Measurements from ENCODE around the gene ZBTB25. TPM values are rescaled to one million over a fixed set of nuclear protein-coding genes. Genes with fewer than 3 reads are reported as not detected.
A peak's percentile ranks its signal among the peaks of the same experiment; 100 is the strongest.

ZBTB25 gene
- total RNA-seq, 2 experiments from 2014 or later: 22.6 to 23.5 TPM

DNA sequence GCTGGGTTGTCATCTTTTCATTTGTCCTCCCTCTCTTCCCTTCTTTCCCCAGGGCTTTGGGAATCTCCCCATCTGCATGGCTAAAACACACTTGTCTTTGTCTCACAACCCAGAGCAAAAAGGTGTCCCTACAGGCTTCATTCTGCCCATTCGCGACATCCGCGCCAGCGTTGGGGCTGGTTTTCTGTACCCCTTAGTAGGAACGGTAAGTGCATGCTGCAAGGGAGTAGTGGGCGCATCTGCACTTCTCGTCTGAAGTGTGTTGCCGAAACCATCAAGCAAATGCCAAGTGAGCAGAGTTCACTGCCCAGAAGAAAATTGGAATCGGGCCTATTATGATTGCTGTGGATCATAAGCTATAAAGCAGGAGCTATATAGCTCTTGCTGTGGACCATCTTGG lies 49.0 kb downstream of the ZBTB25 start:
- Mint-ChIP-seq H3K4me1 (ENCODE audit: low read depth) (peaks cover 13% of the 10 kb centered on the region), H3K27ac (no peak overlapping the region), H3K4me3 (no peak overlapping the region), H3K27me3 (ENCODE audit: low read depth) (no peaks in the 10 kb centered on the region), H3K36me3 (ENCODE audit: low read depth) (peaks cover 50% of the 10 kb centered on the region), H3K9me3 (no peaks in the 10 kb centered on the region)
- CTCF ChIA-PET: interaction anchor here (1.4 kb wide), 1 partner anchor 25 kb away, joined by 6 read pairs; no protein-coding TSS in a partner anchor
- intact Hi-C loops (cut with micrococcal nuclease): no loop called here
- no peak for DNase-seq

DNA sequence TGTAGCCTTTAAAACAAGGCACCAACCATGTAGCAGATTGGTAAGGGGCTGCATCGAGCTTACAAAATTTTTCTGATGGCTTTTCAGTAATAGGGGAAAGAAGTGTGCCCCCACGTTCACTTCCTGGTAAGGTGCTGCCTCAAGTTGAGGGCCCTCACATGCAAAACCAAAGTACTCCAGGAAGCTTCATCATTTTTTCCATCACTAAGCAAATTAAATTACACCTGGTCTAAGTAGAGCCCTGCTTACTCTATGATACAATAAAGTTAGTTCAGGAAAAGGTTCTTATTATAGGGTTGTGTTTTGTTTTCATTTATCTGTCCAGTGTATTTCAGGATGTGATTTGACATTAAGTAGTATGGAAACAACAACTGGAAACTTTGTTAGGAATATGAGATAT lies 53.4 kb downstream of the ZBTB25 start:
- H3K4me3 Mint-ChIP-seq: no peak overlapping the region
- DNase-seq: peak; percentile 33
- intact Hi-C loops (cut with micrococcal nuclease): no loop called here
- no peaks in the 10 kb centered on the region for H3K9me3 Mint-ChIP-seq
- H3K36me3 Mint-ChIP-seq (ENCODE audit: low read depth): peaks cover 40% of the 10 kb centered on the region
- H3K4me1 Mint-ChIP-seq (ENCODE audit: low read depth): peaks cover 23% of the 10 kb centered on the region
- H3K27me3 Mint-ChIP-seq (ENCODE audit: low read depth): no peaks in the 10 kb centered on the region
- peak overlapping the region; percentile 71 for H3K27ac Mint-ChIP-seq
- CTCF ChIA-PET: interaction anchor here (0.6 to 0.7 kb wide), 3 partner anchors 15 to 22 kb away, joined by 3 to 4 read pairs (median 3); no protein-coding TSS in a partner anchor

DNA sequence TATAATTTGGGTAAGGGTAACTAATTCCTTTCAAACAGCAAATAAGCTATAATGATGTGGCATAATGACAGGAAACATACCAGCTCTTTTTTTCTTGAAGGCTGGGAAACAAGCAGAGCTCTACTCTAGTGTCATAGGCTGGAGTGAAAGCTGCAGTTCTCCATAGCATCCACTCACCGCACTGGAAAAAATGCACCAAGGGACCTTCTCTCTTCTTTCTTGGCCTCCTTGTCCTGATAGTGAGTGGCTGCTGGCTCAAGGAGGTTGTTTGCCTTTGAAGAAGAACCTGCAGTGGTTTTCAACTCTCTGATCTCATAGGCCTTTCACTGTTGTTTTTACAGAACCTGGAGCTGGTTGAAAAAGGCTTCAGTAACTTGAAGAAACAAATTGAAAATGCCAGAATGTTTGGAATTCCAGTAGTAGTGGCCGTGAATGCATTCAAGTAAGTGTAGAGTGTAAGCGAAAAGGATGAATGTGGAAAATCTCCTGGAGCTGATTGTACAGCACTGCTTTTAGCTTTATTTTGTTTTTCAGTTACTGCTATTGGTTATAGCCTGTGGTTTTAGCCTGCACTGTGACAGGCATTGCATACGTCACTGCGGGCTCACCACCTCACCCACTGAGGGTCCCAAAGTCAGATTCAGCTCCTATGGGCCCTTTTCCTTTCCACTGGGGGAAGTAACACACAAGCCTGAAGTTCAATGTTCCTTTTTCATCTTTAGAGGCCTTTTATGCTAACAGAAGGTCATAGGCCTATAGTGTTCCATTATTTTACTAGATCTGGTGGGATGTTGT lies 55.6 kb downstream of the ZBTB25 start:
- Mint-ChIP-seq H3K9me3 (no peaks in the 10 kb centered on the region), H3K27ac (peak overlapping the region; percentile 44), H3K4me1 (ENCODE audit: low read depth) (peaks cover 38% of the 10 kb centered on the region), H3K27me3 (ENCODE audit: low read depth) (no peaks in the 10 kb centered on the region), H3K4me3 (no peak overlapping the region), H3K36me3 (ENCODE audit: low read depth) (peaks cover 43% of the 10 kb centered on the region)
- no peak for DNase-seq
- intact Hi-C loops (cut with micrococcal nuclease): loop anchor here (5.0 kb wide), 1 partner anchor 64 kb away; no protein-coding TSS in a partner anchor
- CTCF ChIA-PET: interaction anchor here (0.9 to 1.3 kb wide), 4 partner anchors 18 to 189 kb away, joined by 3 to 6 read pairs (median 4); no protein-coding TSS in a partner anchor

DNA sequence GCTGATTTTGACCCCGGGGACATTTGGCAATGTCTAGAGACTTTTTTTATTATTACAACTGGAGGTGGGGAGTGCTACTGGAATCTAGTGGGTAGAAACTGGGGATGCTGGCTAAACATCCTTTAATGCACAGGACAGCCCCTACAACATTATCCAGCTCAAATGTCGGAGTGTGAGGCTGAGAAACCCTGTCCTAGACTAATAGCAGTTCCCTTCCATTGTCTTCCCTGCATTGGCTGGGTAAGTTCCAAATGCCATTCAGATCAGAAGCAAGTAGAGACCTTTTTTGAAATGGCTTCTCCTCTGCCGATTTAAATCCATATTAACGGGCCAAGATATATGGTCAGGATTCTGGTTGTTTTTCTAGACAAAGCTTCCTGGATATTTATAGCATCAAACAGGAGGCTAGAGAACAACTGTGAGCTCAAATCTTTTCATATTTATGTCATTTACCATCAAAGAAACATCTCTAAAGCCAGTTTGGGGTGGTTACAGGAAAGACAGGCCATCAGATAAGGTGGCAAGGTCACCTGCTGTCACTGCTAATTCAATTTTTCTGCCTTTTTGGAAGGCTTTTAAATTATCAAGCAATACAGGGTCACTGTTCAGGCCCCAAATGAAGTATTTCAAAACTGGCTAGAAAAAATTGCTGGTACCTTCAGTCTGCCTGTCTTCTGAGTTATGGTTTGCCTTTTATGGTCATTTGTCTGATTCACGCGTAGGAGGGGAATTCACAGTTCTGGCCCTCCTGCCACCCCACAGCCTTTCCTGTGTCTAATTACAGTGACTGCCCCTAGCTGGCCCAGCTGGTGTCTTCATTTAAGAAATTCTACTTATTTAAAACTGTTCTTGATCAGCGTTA lies 58.4 kb downstream of the ZBTB25 start:
- Mint-ChIP-seq H3K9me3 (no peaks in the 10 kb centered on the region), H3K36me3 (ENCODE audit: low read depth) (peaks cover 50% of the 10 kb centered on the region), H3K4me1 (ENCODE audit: low read depth) (peaks cover 32% of the 10 kb centered on the region), H3K27me3 (ENCODE audit: low read depth) (no peaks in the 10 kb centered on the region), H3K4me3 (no peak overlapping the region), H3K27ac (peak overlapping the region; percentile 75)
- DNase-seq: peak; percentile 55
- CTCF ChIA-PET: interaction anchor here (1.0 to 2.7 kb wide), 4 partner anchors 15 to 192 kb away, joined by 3 to 16 read pairs (median 3); no protein-coding TSS in a partner anchor
- intact Hi-C loops (cut with micrococcal nuclease): loop anchor here (1.0 to 5.0 kb wide), 2 partner anchors 20 to 67 kb away; partner anchors contain the start of gene AKAP5

DNA sequence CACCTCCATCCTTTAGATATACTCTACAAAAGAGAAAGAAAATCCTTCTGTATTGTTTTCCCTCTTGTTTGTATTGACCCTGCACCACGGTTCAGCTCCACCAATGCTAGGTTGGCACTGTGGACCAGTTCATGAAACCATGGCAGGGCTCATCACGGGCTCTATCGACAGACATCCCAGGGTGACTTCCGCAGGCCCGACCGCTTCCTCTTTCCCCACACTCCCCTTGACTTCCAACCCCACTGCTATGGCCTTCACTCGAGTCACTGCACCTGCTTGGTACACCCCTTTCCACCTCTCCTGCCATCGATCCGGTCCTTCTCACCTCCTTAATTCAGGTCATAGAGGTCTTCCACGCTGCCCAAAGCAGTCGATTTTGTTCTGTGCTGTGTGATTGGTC lies 59.5 kb downstream of the ZBTB25 start:
- H3K27ac Mint-ChIP-seq: no peak overlapping the region
- intact Hi-C loops (cut with micrococcal nuclease): no loop called here
- H3K27me3 Mint-ChIP-seq (ENCODE audit: low read depth): no peaks in the 10 kb centered on the region
- H3K4me1 Mint-ChIP-seq (ENCODE audit: low read depth): peaks cover 22% of the 10 kb centered on the region
- H3K9me3 Mint-ChIP-seq: no peaks in the 10 kb centered on the region
- CTCF ChIA-PET: interaction anchor here (1.8 to 2.7 kb wide), 2 partner anchors 14 to 21 kb away, joined by 4 to 16 read pairs; no protein-coding TSS in a partner anchor
- H3K36me3 Mint-ChIP-seq (ENCODE audit: low read depth): peaks cover 45% of the 10 kb centered on the region
- H3K4me3 Mint-ChIP-seq: no peak overlapping the region
- no peak for DNase-seq

DNA sequence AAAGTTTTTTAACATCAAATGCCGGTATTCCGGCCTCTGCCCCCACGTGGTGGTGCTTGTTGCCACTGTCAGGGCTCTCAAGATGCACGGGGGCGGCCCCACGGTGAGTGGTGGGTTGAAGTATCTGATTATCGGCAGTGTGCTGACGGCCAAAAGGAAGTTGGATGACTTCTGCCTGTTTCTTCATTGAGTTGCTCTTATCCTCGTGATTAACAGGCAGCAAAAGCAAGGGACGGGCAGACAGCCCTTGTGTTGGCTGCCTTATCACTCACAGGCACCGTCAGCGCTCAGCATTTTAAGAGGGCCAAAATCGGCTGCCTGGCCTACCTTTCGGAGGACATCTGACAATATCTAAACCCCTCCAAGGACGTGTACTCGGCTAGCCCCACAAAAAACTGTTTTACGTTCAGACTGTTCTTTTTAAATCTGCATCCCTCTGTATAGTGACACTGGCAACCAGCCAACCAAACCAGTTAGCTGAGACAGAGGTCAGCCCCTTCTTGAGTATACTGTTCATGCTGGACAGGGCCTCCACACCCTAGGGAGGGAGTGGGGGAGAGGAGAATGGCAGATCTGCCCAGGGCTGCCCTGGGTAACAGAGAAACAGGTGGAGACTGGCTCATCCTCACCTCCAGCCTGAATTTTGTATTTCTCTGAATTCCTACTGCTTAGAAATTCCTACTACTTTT lies 61.2 kb downstream of the ZBTB25 start:
- peaks cover 55% of the 10 kb centered on the region for H3K36me3 Mint-ChIP-seq (ENCODE audit: low read depth)
- no peaks in the 10 kb centered on the region for H3K27me3 Mint-ChIP-seq (ENCODE audit: low read depth)
- DNase-seq: no peak
- no peaks in the 10 kb centered on the region for H3K9me3 Mint-ChIP-seq
- no peak overlapping the region for H3K4me3 Mint-ChIP-seq
- peaks cover 25% of the 10 kb centered on the region for H3K4me1 Mint-ChIP-seq (ENCODE audit: low read depth)
- no peak overlapping the region for H3K27ac Mint-ChIP-seq
- intact Hi-C loops (cut with micrococcal nuclease): no loop called here
- CTCF ChIA-PET: interaction anchor here (1.2 kb wide), 1 partner anchor 14 kb away, joined by 4 read pairs; no protein-coding TSS in a partner anchor

DNA sequence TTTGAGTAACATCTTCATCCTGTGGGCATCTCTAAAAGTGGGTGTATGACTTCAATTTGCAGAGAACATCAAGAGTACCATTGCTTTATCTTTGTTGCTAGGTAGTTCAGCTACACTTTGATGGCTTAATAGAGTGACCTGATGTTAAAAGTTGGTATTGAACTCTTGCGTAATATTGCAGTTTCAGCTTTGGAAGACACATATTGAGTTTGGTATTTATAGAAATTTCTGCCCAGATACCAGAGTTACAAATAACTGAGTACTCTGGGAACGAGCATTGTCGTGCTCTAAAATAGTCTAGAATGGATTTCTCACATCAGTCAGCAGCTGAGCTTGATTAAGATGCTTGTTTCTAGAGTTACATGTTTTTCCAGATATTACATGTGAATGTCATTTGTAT lies 63.1 kb downstream of the ZBTB25 start:
- intact Hi-C loops (cut with micrococcal nuclease): no loop called here
- CTCF ChIA-PET: interaction anchor here (1.5 to 2.1 kb wide), 2 partner anchors 11 to 39 kb away, joined by 4 to 13 read pairs; no protein-coding TSS in a partner anchor
- Mint-ChIP-seq H3K9me3 (no peaks in the 10 kb centered on the region), H3K27me3 (ENCODE audit: low read depth) (no peaks in the 10 kb centered on the region), H3K36me3 (ENCODE audit: low read depth) (peaks cover 66% of the 10 kb centered on the region), H3K4me3 (no peak overlapping the region), H3K4me1 (ENCODE audit: low read depth) (peaks cover 22% of the 10 kb centered on the region), H3K27ac (no peak overlapping the region)
- no peak for DNase-seq

DNA sequence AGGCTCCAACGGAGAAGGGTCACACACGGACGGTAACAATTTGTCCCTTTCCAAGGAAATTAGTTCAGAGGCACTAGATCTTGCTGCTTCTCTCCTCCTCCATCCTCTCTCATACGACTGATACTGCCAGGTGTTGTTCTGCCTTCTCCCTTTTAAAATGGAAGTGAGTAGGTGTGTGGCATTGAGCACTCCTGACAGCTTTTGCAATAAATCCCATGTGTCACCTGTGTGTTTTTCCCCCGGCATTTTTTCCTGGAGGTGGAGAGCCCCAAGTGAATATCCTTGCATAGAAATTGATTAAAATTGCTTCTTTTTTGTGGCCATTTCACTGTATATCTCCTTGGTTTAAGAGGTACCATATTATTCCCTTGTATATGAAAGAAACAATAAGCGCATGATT lies 64.5 kb downstream of the ZBTB25 start:
- intact Hi-C loops (cut with micrococcal nuclease): no loop called here
- Mint-ChIP-seq H3K4me1 (ENCODE audit: low read depth) (peaks cover 9% of the 10 kb centered on the region), H3K4me3 (no peak overlapping the region), H3K36me3 (ENCODE audit: low read depth) (peaks cover 64% of the 10 kb centered on the region), H3K9me3 (no peaks in the 10 kb centered on the region), H3K27ac (no peak overlapping the region), H3K27me3 (ENCODE audit: low read depth) (no peaks in the 10 kb centered on the region)
- DNase-seq: no peak
- CTCF ChIA-PET: interaction anchor here (1.5 to 2.1 kb wide), 2 partner anchors 10 to 41 kb away, joined by 4 to 13 read pairs; no protein-coding TSS in a partner anchor

DNA sequence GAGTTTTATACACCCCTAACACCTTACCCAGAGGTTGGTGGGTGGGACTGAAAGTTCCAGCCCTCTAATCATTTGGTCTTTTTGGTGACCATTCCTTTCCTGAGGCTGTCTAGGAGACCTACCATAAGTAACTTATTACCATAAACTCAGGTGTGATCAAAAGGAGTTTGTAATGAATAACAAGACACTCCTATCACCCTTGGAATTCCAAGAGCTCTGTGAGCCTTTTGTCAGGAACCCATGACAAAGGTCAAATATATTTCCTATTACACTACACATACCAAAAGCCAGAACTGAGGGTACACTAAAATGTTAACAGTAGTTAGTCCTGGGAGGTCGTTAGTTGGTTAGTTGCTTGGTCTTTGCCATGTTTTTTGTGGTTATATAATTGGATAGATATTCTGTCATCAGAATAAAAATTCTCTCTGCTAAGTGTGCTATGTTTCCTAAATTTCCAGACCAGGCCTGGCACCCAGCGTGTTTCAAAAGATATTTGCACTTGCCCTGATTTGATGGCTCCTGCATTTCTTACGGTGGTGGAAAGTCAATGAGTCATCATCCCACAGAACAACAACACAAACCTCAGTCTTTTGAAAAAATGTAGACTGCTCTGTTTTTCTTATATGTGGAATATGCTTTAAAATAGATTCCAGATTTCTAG lies 65.3 kb downstream of the ZBTB25 start:
- intact Hi-C loops (cut with micrococcal nuclease): no loop called here
- peaks cover 62% of the 10 kb centered on the region for H3K36me3 Mint-ChIP-seq (ENCODE audit: low read depth)

DNA sequence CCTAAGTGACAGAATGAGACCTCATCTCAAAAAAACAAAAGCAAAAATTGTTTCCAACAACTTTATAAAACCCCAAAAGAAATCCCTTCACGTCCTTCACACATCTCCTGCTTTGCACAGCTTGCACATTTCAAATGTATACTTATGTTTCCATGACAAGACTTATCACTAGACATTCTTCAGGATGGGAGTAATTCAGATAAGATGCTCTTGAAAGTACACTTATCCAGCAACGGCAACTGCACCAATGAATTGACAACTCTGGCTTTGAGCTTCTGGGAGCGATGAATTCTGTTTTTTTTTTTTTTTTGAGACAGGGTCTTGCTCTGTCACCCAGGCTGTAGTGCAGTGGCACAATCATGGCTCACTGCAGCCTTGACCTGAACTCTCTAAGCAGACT lies 69.1 kb downstream of the ZBTB25 start:
- H3K27me3 Mint-ChIP-seq (ENCODE audit: low read depth): no peaks in the 10 kb centered on the region
- CTCF ChIA-PET: interaction anchor here (0.6 to 1.3 kb wide), 2 partner anchors 76 to 79 kb away, joined by 4 read pairs; no protein-coding TSS in a partner anchor
- H3K27ac Mint-ChIP-seq: no peak overlapping the region
- H3K36me3 Mint-ChIP-seq (ENCODE audit: low read depth): peaks cover 65% of the 10 kb centered on the region
- intact Hi-C loops (cut with micrococcal nuclease): no loop called here
- H3K4me3 Mint-ChIP-seq: no peak overlapping the region
- DNase-seq: no peak
- H3K9me3 Mint-ChIP-seq: no peaks in the 10 kb centered on the region
- H3K4me1 Mint-ChIP-seq (ENCODE audit: low read depth): peaks cover 4% of the 10 kb centered on the region

More for the DNA sequence above, 65.3 kb downstream of the ZBTB25 start:
- CTCF ChIA-PET: interaction anchor here (1.0 kb wide), 1 partner anchor 8 kb away, joined by 4 read pairs; no protein-coding TSS in a partner anchor
- H3K27me3 Mint-ChIP-seq (ENCODE audit: low read depth): no peaks in the 10 kb centered on the region
- no peak for DNase-seq
- H3K27ac Mint-ChIP-seq: no peak overlapping the region
- peaks cover 4% of the 10 kb centered on the region for H3K4me1 Mint-ChIP-seq (ENCODE audit: low read depth)
- no peaks in the 10 kb centered on the region for H3K9me3 Mint-ChIP-seq
- no peak overlapping the region for H3K4me3 Mint-ChIP-seq

DNA sequence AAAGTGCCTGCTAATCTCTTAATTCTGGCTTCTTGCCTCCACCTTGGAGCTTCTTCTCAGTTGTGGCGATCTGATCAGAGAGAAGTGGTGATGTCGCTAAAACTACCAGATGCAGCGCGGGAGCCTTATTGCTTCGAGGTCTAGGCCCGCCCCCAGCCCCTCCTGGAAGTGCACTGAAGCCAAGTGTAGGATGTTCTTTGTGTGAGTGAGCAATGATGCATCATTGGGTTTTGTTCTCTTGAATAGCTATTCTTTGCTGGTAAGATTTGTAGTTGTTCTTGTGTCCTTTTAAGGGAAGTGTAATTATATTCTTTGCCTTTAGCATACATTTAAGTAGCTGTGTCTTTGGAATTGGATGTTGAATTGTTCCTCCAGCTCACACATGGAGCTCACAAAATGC lies 79.7 kb downstream of the ZBTB25 start:
- Mint-ChIP-seq H3K4me1 (ENCODE audit: low read depth) (no peaks in the 10 kb centered on the region), H3K27ac (no peak overlapping the region), H3K27me3 (ENCODE audit: low read depth) (no peaks in the 10 kb centered on the region), H3K9me3 (no peaks in the 10 kb centered on the region), H3K36me3 (ENCODE audit: low read depth) (peaks cover 63% of the 10 kb centered on the region), H3K4me3 (no peak overlapping the region)
- CTCF ChIA-PET: interaction anchor here (0.5 to 0.9 kb wide), 2 partner anchors 9 to 23 kb away, joined by 3 read pairs; no protein-coding TSS in a partner anchor
- intact Hi-C loops (cut with micrococcal nuclease): no loop called here
- no peak for DNase-seq

Measured in activated naive CD4-positive, alpha-beta T cell treated with anti-CD3 and anti-CD28 coated beads for 36 hours (primary cell).